ENCODE data around the gene IWS1.
"Not testable (repeated sequence)": the region's sequence is repeated elsewhere in the genome, so short reads cannot be mapped to it uniquely, and the experiment has no call there.

IWS1 gene

DNA sequence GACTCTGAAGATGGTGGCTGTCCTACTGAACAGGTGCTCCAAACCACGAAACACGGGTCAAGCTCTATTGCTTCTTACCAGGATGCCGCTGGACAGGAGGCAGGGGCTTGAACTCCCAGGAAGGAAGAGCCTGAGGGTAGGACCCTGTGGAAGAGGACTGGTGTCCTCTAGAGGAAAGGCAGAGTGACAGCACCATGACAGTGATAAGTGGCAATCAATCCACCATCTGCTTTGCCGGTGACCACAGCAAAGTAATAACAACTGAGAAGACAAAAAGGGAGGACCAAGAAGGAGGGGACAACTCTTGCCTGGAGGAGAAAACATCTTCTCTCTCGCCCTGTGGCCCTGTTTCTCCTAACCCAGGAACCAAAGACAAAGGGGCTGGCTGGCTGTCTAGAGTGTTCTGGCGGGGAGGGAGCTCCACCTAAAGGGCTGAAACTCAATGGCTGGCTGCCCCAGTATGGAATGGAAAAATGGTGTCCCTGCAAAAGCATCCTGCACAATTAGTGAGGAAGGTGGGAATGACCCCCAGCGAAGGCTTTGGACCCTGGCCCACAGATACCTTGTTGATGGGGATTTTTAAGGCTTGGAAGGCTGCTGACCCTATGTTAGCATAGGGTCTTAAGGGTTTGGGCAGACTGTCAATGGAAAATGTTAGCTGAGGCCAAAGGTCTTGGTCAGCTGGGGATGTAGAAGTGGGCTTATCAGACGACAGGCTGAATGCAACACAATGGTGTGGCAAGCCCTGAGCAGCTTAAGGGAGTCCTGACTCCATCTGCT lies 72.7 kb downstream of the IWS1 start:
- DNase-seq, result no peak

DNA sequence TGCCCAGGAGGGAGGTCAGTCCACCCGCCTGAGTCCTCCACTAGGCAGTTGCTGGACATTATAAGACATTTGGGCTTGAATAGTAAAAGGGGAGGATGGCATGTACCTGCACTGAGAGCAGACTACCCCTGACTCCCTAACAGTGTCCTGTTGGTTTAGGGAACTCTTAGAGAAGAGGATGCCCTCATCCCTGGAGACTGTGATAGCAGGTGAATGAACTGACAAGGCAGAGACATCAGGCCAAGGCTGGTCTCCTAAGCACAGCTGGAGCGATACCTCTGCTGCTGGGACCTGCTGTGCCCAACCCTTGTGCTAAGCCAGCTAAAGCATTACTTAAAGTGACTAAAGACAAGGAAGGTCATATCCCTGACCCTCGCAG lies 73.3 kb downstream of the IWS1 start:
- DNase-seq, result no peak

DNA sequence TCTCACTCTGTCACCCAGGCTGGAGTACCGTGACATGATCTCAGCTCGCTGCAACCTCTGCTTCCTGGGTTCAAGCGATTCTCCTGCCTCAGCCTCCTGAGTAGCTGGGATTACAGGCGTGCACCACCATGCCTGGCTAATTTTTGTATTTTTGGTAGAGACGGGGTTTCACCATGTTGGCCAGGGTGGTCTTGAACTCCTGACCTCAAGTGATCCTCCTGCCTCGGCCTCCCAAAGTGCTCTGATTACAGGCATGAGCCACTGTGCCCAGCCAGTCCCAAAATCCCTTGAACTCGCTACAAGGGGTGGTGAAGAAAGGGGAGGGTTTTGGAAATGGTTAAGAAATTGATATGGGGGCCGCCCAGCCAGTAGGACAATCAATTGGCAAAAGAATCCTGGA lies 73.9 kb downstream of the IWS1 start:
- DNase-seq, result not testable (repeated sequence)

DNA sequence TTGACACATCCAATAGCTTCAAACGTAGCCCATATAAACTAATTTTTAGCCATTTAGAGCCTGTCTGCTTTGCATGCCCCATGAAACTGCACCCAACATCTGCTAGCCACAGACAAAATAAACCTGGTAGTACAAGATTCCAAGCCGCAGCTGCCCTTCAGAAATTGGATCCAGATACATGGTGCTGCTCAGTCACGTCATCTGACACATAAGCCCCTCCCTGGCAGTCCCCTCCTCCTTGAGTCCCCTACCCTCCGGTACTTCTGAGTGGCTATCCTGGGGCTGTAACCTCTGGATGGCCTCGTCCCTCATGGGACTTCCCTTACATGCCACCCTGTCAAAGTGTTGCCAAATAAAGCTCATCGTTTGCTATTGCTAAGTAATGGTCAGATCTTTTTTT lies 74.3 kb downstream of the IWS1 start:
- DNase-seq, result no peak

DNA sequence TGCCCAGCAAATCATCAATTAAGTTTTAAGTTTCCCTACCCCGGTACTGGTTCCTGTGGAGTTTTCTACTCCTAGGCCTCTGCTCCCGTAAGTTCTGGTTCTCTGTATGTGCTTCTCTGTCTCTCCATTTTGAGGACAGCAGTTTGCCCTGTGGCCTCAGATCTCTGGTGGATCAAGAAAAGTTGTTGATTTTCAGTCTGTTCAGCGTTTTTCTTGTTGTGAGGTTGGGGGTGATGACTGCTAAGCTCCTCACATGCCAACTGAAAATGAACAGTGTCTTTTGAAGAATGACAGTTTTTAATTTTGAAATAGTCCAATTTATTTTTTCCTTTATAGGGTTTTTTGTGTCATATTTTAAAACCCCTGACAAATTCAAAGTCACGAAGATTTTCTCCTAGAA lies 76.4 kb downstream of the IWS1 start:
- DNase-seq, result no peak

DNA sequence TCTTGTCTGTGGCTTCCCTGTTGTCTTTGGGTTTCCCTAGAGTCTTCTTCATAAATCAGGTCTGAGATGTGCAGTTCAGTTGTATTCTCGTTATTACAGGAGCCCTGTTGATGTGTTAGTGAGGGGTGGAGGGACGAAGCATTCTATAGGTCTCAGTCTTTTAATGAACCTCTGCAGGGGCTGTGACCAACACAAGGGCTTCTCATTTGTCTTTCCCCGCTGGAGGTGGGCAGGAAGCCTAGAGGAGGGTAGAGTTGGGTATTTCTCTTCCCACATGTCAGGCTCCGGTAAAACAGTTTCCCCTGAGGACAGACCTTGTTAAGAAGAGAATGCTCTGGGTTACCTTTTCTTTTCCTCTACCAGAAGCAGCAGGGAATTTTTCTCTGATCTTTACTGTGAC lies 76.9 kb downstream of the IWS1 start:
- DNase-seq, result no peak

DNA sequence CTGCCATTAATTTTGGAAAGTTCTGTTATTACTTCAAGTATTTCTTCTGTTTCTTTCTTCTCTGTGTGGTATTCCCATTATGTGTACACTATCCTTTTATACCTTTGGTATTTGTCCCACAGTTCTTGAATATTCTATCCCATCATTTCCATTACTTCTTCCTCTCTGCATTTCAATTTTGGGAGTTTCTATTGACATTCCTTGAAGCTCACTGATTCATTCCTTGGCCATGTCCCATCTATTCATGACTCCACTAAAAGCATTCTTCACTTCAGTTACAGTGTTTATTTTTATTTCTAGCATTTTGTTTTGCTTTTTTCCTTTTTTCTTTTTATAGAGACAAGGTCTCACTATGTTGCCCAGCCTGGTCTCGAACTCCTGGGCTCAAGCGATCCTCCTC lies 77.8 kb downstream of the IWS1 start:
- DNase-seq, result no peak

DNA sequence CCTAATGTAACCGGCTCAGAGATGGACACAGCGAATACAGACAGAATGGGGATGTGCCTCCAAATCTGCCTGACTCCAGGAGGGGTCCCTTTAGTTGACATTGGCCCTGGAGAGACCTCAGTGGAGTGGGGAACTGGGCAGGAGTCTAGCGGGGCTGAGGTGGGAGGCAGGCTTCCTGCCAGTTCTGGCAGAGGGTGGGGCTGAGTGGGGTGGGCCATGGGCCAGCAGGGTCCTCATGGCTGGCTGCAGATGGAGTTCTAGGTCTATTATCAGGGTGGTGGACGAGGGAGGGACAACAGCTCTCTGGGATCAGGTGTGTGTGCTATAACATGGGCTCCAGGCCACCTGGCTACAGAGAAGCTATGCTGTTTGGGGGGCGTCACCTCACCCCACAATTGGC lies 86.9 kb downstream of the IWS1 start:
- DNase-seq, result no peak

DNA sequence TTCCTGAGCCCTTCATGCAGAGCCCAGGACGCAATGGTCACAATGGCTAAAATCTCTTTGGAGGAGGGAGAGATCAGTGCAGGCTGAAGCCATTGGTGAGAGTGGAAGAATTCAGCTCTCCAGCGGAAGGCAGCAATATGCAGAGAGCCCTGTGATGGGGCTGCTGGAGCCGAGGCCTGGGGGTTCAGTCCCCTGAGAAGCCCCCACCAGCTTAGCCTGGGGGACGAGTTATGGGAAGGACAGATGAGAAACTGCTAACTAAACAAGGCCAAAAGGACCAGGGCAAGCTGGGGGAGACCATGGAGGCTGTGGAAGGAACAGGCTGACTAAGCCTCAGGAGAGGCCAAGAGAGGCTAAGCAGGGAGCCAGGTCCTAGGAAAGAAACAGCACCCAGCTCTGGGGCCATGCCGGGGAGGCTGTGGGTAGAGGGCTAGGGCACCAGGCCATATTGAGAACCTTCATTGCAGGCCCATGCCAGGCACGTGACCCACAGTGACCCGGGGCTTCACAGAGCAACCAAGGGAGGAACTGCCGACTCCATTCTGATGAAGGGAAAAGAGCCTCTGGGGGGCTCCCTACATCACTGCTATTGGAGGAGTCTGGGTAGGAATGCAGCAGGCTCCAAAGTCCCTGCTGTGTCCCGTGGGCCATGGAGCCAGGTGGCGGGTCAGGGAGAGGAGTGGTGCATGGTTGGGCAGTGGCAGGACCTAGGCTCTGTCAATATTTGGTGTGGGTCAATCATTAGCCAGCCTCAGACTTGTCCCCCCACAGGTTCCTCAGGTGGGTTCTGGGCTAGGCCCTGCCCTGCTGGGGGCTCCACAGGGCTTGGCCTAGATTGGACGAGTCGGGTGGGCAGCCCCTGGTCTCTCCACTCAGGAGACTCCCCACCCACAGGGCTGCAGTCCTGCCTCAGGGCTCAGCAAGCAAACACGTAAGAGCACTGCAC lies 88.2 kb downstream of the IWS1 start:
- no peak for DNase-seq

DNA sequence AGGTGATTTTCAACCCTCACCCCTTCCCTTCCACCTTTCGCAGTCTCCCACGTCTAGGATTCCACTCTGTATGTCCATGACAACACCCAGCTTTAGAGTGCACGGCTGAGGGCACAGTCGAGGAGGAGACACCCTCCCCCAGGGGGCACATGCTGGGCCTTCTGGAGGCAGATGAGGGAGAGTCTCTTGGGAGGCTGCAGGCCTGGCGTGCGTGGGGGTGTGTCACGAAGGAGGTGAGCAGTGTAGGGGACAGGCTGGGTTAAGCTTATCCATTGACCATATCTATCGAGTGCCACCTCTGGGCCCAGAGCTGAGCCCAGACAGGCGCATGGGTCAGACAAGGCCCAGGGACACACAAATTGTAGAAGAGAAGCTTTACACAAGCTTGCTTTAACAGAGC lies 89.2 kb downstream of the IWS1 start:
- no peak for DNase-seq

DNA sequence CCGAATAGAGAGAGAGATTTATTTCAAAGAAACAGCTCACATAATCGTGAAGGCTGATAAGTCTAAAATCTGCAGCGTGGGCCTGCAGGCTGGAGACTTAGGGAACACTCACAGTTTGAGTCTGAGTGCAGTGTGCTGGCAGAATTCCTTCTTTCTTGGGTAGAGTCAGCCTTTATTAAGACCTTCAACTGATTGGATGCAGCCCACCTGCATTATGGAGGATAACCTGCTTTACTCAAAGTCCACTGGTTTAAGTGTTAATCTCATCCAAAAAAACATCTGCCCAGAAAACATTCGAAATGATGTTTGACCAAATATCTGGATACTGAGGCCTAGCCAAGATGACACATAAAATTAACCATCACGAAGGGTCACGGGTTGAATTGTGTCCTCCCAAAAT lies 91.8 kb downstream of the IWS1 start:
- DNase-seq, result no peak

DNA sequence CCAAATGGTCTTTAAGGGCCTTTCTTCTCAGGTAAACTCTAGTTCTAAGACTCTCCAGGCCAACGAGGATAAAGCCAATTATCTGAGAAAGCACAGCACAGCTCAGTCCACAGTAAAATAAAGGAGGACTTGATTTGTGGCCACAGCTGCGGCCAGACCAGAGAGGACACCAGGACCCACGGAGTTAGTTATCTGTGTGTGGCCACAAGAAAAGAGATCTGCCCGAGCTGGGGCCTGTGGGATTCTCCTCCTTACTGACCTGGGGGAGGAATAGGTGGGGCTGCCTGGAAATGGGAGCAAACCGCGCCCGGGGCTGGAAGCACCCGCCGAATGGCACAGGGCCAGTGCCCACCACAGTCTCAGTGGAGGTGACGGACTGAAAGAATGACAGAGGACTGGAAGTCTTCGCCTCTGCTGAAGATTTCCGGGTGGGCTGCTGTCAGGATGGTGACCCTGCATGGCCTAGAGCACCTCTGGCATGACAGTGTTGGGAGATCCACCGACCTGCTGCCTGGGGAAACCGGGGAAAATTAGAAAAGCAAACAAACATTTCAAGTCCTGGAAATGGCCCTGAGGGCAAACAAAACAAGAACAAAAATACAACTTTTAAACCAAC lies 94.8 kb downstream of the IWS1 start:
- no peak for DNase-seq
